ENCODE data around the gene LRRC3.
A peak's percentile ranks its signal among the peaks of the same experiment; 100 is the strongest.

LRRC3 gene

DNA sequence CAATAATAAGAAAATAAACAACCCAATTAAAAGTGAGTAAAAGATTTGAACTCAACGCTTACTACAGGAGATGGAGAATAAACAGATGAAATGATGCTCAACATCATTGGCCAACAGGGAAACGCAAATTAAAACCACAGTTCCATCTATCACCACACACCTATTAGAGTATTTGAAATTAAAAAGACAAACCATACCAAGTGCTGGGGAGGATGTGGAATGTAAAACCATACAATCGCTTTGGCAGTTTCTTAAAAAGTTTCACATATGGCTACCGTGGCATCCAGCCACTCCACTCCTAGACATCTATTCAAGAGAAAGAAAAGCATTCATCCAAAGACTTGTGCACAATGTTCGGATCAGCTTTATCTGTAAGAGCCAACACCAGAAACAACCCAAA, 1.3 kb upstream of the LRRC3 start:
- TF ChIP-seq, protein P1, sequence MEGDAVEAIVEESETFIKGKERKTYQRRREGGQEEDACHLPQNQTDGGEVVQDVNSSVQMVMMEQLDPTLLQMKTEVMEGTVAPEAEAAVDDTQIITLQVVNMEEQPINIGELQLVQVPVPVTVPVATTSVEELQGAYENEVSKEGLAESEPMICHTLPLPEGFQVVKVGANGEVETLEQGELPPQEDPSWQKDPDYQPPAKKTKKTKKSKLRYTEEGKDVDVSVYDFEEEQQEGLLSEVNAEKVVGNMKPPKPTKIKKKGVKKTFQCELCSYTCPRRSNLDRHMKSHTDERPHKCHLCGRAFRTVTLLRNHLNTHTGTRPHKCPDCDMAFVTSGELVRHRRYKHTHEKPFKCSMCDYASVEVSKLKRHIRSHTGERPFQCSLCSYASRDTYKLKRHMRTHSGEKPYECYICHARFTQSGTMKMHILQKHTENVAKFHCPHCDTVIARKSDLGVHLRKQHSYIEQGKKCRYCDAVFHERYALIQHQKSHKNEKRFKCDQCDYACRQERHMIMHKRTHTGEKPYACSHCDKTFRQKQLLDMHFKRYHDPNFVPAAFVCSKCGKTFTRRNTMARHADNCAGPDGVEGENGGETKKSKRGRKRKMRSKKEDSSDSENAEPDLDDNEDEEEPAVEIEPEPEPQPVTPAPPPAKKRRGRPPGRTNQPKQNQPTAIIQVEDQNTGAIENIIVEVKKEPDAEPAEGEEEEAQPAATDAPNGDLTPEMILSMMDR (IDR thresholded peaks at IDR 0.05; ENCODE audit: insufficient read depth, low read depth, low read length, missing control alignments), result no peak
- DNase-seq (ENCODE audit: low read depth), result no peak
- H3K4me3 ChIP-seq (ENCODE audit: low read depth, low read length), result no peak overlapping the region

DNA sequence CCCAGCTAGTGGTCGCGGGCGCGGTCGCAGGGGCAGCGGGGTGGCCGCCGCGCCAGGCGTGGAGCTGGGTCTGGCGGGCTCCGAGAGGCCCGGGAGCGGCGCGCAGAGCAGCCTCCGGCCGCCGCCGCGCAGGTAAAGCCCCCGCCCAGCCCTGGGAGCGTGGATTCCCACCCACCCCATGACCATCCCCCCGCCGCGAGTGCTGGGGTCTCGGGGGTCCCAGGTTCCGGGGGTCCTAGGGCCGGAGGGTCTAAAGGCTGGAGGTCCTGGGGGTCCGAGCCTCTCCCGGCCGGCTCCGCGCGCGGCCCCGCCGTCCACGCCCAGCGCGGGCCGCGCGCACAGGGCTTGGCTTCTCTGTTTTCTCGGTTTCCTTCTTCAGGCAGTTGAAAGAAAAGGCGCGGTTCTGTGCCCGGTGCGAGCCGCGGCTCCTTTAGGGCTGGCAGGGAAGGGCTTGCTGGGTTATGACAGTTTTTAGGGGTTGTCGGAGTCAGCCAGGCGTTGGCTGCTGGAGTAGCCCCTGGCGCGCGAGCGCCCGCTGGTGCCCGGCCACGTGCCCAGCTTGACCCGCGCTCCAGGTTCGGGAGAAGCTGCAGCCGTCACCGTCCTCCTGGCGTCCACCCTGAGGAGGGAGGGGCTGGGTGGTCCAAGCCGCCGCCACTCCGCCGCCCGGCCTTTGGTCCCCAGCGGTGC, 359 bp downstream of the LRRC3 start:
- H3K4me3 ChIP-seq (ENCODE audit: low read depth, low read length), result peak overlapping the region; percentile 50

DNA sequence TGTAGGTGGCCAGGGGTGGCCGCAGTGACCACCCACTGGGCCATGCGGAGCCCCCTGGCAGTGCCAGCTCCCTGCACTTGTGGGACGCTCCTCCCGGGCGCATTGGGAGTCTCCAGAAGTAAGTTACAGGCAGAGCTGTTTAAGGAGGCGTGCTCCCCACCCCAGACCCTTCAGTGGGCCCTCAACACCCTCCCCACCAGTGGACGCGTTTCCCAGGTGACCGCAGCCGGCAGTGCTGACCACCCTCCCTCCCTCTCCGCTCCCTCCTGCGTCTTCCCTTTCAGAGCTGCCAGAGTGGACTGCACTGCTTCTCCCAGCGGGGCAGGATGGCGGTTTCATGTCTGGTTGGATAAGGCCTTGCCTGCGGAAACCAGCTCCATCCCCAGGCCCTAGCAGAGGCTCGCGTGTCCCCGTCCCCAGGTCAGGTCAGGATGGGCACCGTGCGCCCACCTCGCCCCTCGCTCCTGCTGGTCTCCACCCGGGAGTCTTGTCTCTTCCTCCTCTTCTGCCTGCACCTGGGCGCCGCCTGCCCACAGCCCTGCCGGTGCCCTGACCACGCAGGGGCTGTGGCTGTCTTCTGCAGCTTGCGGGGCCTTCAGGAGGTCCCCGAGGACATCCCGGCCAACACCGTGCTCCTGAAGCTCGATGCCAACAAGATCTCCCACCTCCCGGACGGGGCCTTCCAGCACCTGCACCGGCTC, 1.1 kb downstream of the LRRC3 start:
- no peak overlapping the region; the same call in 1 of the 2 replicates for H3K4me3 ChIP-seq (ENCODE audit: low read depth, low read length)
- no peak for DNase-seq (ENCODE audit: low read depth)

More for the DNA sequence above, 359 bp downstream of the LRRC3 start:
- TF ChIP-seq, protein P1 (IDR thresholded peaks at IDR 0.05; ENCODE audit: insufficient read depth, low read depth, low read length, missing control alignments), result peak; percentile 7
- peak; percentile 34 for DNase-seq (ENCODE audit: low read depth)

DNA sequence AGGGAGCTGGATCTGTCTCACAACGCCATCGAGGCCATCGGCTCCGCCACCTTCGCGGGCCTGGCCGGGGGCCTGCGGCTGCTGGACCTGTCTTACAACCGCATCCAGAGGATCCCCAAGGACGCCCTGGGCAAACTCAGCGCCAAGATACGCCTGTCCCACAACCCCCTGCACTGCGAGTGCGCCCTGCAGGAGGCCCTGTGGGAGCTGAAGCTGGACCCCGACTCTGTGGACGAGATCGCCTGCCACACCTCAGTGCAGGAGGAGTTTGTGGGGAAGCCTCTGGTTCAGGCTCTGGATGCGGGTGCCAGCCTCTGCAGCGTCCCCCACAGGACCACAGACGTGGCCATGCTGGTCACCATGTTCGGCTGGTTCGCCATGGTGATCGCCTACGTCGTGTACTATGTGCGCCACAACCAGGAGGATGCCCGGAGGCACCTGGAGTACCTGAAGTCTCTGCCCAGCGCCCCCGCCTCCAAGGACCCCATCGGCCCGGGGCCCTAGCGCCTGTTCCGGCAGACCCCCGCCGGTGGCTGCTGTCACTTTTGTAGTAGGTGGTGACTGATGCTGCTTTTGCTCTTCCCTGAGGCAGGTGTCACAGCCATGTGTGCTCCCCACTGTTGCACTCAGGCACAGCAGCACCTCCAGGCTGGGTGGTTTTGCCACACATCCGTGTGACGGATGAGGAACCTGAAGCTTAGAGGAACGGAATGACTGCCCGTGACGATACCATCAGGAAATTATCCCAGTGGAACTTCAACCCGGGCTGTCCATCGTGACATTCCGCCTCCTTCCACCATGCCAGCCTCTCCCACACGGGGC, 1.8 kb downstream of the LRRC3 start:
- no peak for DNase-seq (ENCODE audit: low read depth)
- H3K4me3 ChIP-seq (ENCODE audit: low read depth, low read length), result no peak overlapping the region
- TF ChIP-seq, protein P1 (IDR thresholded peaks at IDR 0.05; ENCODE audit: insufficient read depth, low read depth, low read length, missing control alignments), result no peak

More for the DNA sequence above, 1.1 kb downstream of the LRRC3 start:
- TF ChIP-seq, protein P1 (IDR thresholded peaks at IDR 0.05; ENCODE audit: insufficient read depth, low read depth, low read length, missing control alignments), result no peak

DNA sequence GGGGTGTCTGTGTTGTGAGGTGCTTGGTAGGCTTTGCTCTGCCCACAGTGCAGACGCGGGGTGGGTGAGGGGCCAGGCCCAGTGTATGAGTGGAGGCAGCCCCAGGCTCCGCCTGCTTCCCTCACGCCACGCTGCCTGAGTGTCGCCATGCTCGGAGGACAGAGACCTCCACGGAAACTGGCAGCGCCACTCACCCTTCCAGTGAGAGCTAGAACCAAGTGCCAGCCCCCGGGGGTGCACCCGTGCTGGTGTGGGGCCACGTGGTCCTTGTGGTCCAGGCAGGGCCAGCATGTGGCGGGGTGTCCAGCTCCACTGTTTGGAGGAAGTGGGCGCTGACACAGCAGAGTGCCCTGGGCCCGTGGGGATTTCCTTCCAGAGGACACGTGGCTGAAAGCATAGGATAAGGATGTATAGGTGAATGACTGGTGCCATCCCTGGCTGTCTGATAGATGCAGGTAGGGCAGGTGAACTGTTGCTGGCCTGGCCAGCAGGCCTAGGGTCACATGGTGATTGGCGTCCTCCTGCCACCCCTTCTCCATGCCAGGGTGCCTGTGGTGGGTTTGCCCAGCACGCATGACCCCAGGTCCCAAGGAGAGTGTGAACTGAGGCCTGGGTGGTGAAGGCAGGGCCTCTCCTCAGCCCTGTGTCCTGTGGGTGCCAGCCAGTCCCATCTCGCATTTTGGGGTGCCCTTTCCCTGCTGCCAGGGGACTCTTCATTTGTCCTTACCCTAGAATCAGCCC, 3.8 kb downstream of the LRRC3 start:
- no peak overlapping the region for H3K4me3 ChIP-seq (ENCODE audit: low read depth, low read length)
- TF ChIP-seq, protein P1 (IDR thresholded peaks at IDR 0.05; ENCODE audit: insufficient read depth, low read depth, low read length, missing control alignments), result no peak
- no peak for DNase-seq (ENCODE audit: low read depth)

DNA sequence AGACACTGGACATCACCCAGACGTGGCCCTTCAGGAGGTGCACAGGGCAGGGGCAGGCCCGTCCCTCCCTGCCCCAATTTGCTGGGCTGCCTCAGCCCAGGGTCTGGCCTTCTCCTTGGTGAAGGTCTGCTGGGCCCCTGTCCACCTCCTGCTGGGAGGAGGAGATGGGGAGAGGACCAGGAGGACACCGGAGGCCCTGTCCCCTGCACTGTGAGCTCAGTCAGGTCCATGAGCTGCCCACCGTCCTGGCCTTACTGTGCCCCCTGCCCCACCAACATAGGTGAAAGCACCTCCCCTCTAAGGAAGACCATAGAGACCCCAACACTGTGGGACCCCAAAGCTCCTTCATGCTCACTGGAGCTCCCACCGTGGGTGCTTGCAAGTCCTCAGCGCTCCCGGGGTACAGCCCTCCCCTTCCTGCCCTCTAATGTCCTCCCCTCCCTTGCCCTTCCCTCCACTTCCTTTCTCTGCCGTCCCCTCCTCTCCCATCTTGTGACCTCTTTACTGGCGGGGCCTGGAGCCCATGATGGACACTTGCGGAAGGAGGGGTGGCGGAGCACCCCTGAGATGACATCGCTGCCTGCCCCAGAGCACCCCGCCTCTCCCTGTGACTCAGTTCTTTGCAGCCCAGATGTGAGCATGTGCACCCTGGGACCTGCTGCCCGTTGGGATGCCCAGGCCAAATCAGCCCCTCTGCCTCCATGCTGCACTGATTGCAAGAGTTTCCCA, 4.6 kb downstream of the LRRC3 start:
- TF ChIP-seq, protein P1 (IDR thresholded peaks at IDR 0.05; ENCODE audit: insufficient read depth, low read depth, low read length, missing control alignments), result no peak
- DNase-seq (ENCODE audit: low read depth), result no peak
- no peak overlapping the region for H3K4me3 ChIP-seq (ENCODE audit: low read depth, low read length)
